ENCODE data around the gene CD47. TPM values are rescaled to one million over a fixed set of nuclear protein-coding genes. Genes with fewer than 3 reads are reported as not detected.

Gene CD47
- total RNA-seq, 1 experiment from 2014 or later = 89.7 TPM

DNA sequence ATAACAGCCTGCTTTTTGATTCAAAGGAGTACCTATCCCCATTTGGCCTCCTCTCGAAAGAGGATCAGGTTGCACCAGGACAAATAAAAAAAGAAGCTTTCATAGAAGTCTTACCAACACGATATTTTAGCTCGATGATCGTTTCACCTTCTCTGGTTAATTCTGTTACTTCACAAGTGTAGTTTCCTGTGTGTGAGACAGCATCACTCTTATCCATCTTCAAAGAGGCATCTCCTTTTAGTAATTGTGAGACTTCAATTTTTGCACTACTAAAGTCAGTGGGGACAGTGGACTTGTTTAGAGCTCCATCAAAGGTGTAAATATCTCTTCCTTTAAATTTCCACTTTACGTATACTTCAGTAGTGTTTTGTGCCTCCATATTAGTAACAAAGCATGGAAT lies 11.0 kb downstream of the CD47 start:
- Histone ChIP-seq H3K4me1 (ENCODE audit: control insufficient read depth, insufficient read depth, low read length) (no peaks in the 10 kb centered on the region), H3K27ac (ENCODE audit: low read length) (no peak overlapping the region), H3K4me3 (ENCODE audit: low read depth in 2 of 2, low read length in 2 of 2) (no peak overlapping the region), H3K27me3 (ENCODE audit: control insufficient read depth, insufficient read depth, low read length) (no peaks in the 10 kb centered on the region), H3K9me3 (ENCODE audit: control insufficient read depth, insufficient read depth, low read depth, low read length) (no peaks in the 10 kb centered on the region), H3K36me3 (ENCODE audit: control insufficient read depth, insufficient read depth, low read length) (no peaks in the 10 kb centered on the region)
- ATAC-seq = no peak
- TF ChIP-seq POLR2AphosphoS5 (IDR thresholded peaks at IDR 0.05; ENCODE audit: low read depth, low read length) = no peak
- TF ChIP-seq CTCF (IDR thresholded peaks at IDR 0.05) = no peak
- TF ChIP-seq SIN3A (IDR thresholded peaks at IDR 0.05; ENCODE audit: borderline replicate concordance, insufficient read depth, low read depth, low read length) = no peak
- TF ChIP-seq, protein P1, sequence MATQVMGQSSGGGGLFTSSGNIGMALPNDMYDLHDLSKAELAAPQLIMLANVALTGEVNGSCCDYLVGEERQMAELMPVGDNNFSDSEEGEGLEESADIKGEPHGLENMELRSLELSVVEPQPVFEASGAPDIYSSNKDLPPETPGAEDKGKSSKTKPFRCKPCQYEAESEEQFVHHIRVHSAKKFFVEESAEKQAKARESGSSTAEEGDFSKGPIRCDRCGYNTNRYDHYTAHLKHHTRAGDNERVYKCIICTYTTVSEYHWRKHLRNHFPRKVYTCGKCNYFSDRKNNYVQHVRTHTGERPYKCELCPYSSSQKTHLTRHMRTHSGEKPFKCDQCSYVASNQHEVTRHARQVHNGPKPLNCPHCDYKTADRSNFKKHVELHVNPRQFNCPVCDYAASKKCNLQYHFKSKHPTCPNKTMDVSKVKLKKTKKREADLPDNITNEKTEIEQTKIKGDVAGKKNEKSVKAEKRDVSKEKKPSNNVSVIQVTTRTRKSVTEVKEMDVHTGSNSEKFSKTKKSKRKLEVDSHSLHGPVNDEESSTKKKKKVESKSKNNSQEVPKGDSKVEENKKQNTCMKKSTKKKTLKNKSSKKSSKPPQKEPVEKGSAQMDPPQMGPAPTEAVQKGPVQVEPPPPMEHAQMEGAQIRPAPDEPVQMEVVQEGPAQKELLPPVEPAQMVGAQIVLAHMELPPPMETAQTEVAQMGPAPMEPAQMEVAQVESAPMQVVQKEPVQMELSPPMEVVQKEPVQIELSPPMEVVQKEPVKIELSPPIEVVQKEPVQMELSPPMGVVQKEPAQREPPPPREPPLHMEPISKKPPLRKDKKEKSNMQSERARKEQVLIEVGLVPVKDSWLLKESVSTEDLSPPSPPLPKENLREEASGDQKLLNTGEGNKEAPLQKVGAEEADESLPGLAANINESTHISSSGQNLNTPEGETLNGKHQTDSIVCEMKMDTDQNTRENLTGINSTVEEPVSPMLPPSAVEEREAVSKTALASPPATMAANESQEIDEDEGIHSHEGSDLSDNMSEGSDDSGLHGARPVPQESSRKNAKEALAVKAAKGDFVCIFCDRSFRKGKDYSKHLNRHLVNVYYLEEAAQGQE (IDR thresholded peaks at IDR 0.05; ENCODE audit: insufficient read depth in 1 of 2, low read depth in 2 of 2, low read length in 1 of 2) = no peak
- no peak for TF ChIP-seq TCF7L2 (IDR thresholded peaks at IDR 0.05; ENCODE audit: low read depth, low read length)
- POLR2A ChIA-PET = no interaction called here
- intact Hi-C loops (cut with micrococcal nuclease; ENCODE audit: unreplicated experiment) = loop anchor here (10.0 kb wide), 1 partner anchor 155 kb away; no protein-coding TSS in a partner anchor
- no peak for DNase-seq (ENCODE audit: low read depth, low spot score)
- no TSS peak for BruUV-seq (replicated peaks)
- CTCF ChIA-PET = no interaction called here
- in situ Hi-C loops (cut with HindIII; ENCODE audit: low pct_unique_long_range_greater_than_20kb, low sequenced_read_pairs) = no loop called here

DNA sequence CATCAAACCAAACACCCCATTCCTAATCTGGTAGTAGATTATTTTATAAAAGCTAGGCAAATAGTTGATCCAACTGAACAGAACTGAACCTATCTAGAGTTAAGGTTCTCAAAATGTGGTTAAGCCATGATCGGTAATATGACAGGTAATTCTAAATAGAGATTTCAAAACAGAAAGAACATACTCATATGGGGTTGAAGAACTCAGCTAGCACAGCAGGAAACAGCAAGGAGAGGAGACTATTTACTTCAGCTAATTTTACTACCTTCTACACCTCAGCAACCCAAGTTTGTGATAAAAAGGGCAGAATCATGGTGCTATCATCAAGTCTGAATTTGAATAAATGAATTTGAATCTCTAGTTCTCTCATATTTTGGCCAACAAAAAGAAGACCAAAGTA lies 11.8 kb downstream of the CD47 start:
- no peaks in the 10 kb centered on the region for H3K36me3 ChIP-seq (ENCODE audit: control insufficient read depth, insufficient read depth, low read length)
- CTCF ChIA-PET = no interaction called here
- ATAC-seq (no peak), DNase-seq (ENCODE audit: low read depth, low spot score) (no peak)
- H3K4me1 ChIP-seq (ENCODE audit: control insufficient read depth, insufficient read depth, low read length) = no peaks in the 10 kb centered on the region
- no peaks in the 10 kb centered on the region for H3K9me3 ChIP-seq (ENCODE audit: control insufficient read depth, insufficient read depth, low read depth, low read length)
- in situ Hi-C loops (cut with HindIII; ENCODE audit: low pct_unique_long_range_greater_than_20kb, low sequenced_read_pairs) = no loop called here
- no peaks in the 10 kb centered on the region for H3K27me3 ChIP-seq (ENCODE audit: control insufficient read depth, insufficient read depth, low read length)
- no peak for TF ChIP-seq TCF7L2 (IDR thresholded peaks at IDR 0.05; ENCODE audit: low read depth, low read length)
- TF ChIP-seq, protein P1 (IDR thresholded peaks at IDR 0.05; ENCODE audit: insufficient read depth in 1 of 2, low read depth in 2 of 2, low read length in 1 of 2) = no peak
- TF ChIP-seq POLR2AphosphoS5 (IDR thresholded peaks at IDR 0.05; ENCODE audit: low read depth, low read length) = no peak
- TF ChIP-seq SIN3A (IDR thresholded peaks at IDR 0.05; ENCODE audit: borderline replicate concordance, insufficient read depth, low read depth, low read length) = no peak
- no peak for TF ChIP-seq CTCF (IDR thresholded peaks at IDR 0.05)
- intact Hi-C loops (cut with micrococcal nuclease; ENCODE audit: unreplicated experiment) = no loop called here
- H3K27ac ChIP-seq (ENCODE audit: low read length) = no peak overlapping the region
- BruUV-seq (replicated peaks) = no TSS peak
- POLR2A ChIA-PET = no interaction called here
- H3K4me3 ChIP-seq (ENCODE audit: low read depth in 2 of 2, low read length in 2 of 2) = no peak overlapping the region

Measured in Panc1 (cell line).